ENCODE data around the gene RNF14. TPM values are rescaled to one million over a fixed set of nuclear protein-coding genes. Genes with fewer than 3 reads are reported as not detected.

Gene RNF14
- total and polyA plus RNA-seq, 2 of the 8 experiments (the other 6 are each of a cell fraction or from before 2014, with no cell fraction given), result 4.7 to 20.2 TPM

- no peak for TF ChIP-seq NANOG (IDR thresholded peaks at IDR 0.05; ENCODE audit: insufficient read depth, low read depth, low read length, poor library complexity, severe bottlenecking)
- no peak for TF ChIP-seq SIN3A (conservative IDR thresholded peaks at IDR 0.05 in 1 of 2, IDR thresholded peaks at IDR 0.05 in 1 of 2; ENCODE audit: low read depth in 1 of 2, low read length in 2 of 2)
- no peak for TF ChIP-seq CHD1 (IDR thresholded peaks at IDR 0.05; ENCODE audit: low read depth, low read length)
- no peak for TF ChIP-seq POLR2AphosphoS5 (IDR thresholded peaks at IDR 0.05; ENCODE audit: low read depth, low read length)
- TF ChIP-seq SAP30 (IDR thresholded peaks at IDR 0.05; ENCODE audit: insufficient read depth, insufficient replicate concordance, low read length), result no peak
- TF ChIP-seq RFX5 (IDR thresholded peaks at IDR 0.05; ENCODE audit: borderline replicate concordance, low read depth, low read length), result no peak
Observed at GRCh38 chr5:142000704-142001484, 32.0 kb downstream of the RNF14 start (continued).

Data from H1 (cell line).